HCT116 (cell line): ENCODE measurements around the gene LRRC70. TPM values are rescaled to one million over a fixed set of nuclear protein-coding genes. Genes with fewer than 3 reads are reported as not detected.

Experiments
- ATAC-seq: fragments of 200-7000 bp; cut with Tn5 transposase; 2 replicates; pipeline ENCODE4 v1.9.1; 2020; ENCODE audit warnings: mild to moderate bottlenecking, moderate library complexity
- BruUV-seq: library from RNA; stranded (reverse); fragments of 400-500 nt; replicated peaks from 2 replicates; lab custom pipeline; 2021; lab: Mats Ljungman, UMichigan
- CTCF ChIA-PET: fragments of 300-600 bp; sonication (Branson Sonifier 250); formaldehyde crosslinking; loops from one replicate; lab custom pipeline; 2021; ENCODE audit warnings: antibody characterized with exemption; lab: Charles Lee
- POLR2A ChIA-PET: fragments of 300-600, 350-600 bp; sonication (Branson Sonifier 250); formaldehyde crosslinking; loops from one replicate; lab custom pipeline; 2021; ENCODE audit warnings: antibody characterized with exemption; lab: Charles Lee
- RAD21 ChIA-PET, 2 experiments: fragments of 300-600 bp; sonication (Branson Sonifier 250); formaldehyde crosslinking; loops; one replicate each; lab custom pipeline; 2023; ENCODE audit warnings: low total read pairs in 2 of 2; ENCODE audit not compliant: uncharacterized antibody in 2 of 2, unreplicated experiment in 2 of 2, low non-redundant PET in 1 of 2; lab: Charles Lee
- DNase-seq: peaks from one replicate; pipeline ENCODE4 v3.0.0-alpha.2; 2010; ENCODE audit warnings: low read depth, low spot score
- H2AFZ ChIP-seq: fragments of 200-600 bp; shearing (Covaris generic), sonication (generic); 2 replicates; pipeline ENCODE4 v1.6.1; 2017; ENCODE audit warnings: low read depth, mixed run types, mixed read lengths, antibody characterized with exemption, low read length; ENCODE audit not compliant: poor library complexity, severe bottlenecking
- H3K27ac ChIP-seq: 2 replicates; pipeline ENCODE4 v1.5.1; 2012; ENCODE audit warnings: low read depth, low read length
- H3K27me3 ChIP-seq: fragments of 200-600 bp; sonication (generic); 2 replicates; pipeline ENCODE4 v1.6.1; 2016; ENCODE audit warnings: mixed run types, low read length, mixed read lengths; ENCODE audit not compliant: insufficient read depth
- H3K36me3 ChIP-seq, 2 experiments: fragments of 200-500 bp in 1 of 2; fragments of 200-600 bp in 1 of 2; sonication (Bioruptor generic) in 1 of 2; sonication (generic) in 1 of 2; 2 replicates each; pipeline versions ENCODE4 v1.5.1 to v1.6.1; 2014 to 2016; ENCODE audit warnings: low read length in 2 of 2, inconsistent platforms in 1 of 2, mixed read lengths in 1 of 2, mixed run types in 1 of 2; ENCODE audit not compliant: insufficient read depth in 2 of 2, control insufficient read depth in 1 of 2
- H3K4me1 ChIP-seq, 2 experiments: fragments of 200-600 bp in 1 of 2; sonication (generic) in 1 of 2; 2 replicates each; pipeline versions ENCODE4 v1.5.1 to v1.6.1; 2012 to 2017; ENCODE audit warnings: low read length in 2 of 2, inconsistent platforms in 1 of 2, mild to moderate bottlenecking in 1 of 2, mixed read lengths in 1 of 2, mixed run types in 1 of 2, moderate library complexity in 1 of 2; ENCODE audit not compliant: insufficient read depth in 2 of 2, control insufficient read depth in 1 of 2
- H3K4me2 ChIP-seq: fragments of 200-600 bp; sonication (generic); 2 replicates; pipeline ENCODE4 v1.6.1; 2017; ENCODE audit warnings: mixed run types, low read length, mixed read lengths
- H3K4me3 ChIP-seq, 2 experiments: fragments of 200-600 bp in 1 of 2; sonication (generic) in 1 of 2; replicated peaks in 1 of 2; 2 replicates each; pipeline ENCODE4 v1.5.1; 2011 to 2016; ENCODE audit warnings: low read length in 2 of 2, control low read depth in 1 of 2, low read depth in 1 of 2, mild to moderate bottlenecking in 1 of 2, mixed read lengths in 1 of 2, mixed run types in 1 of 2
- H3K79me2 ChIP-seq: fragments of 200-600 bp; sonication (generic); 2 replicates; pipeline ENCODE4 v1.6.1; 2017; ENCODE audit warnings: mild to moderate bottlenecking, mixed run types, low read length, moderate library complexity, mixed read lengths; ENCODE audit not compliant: insufficient read depth
- H3K9ac ChIP-seq: fragments of 200-600 bp; sonication (generic); 2 replicates; pipeline ENCODE4 v1.6.1; 2016; ENCODE audit warnings: low read length, mixed read lengths
- H3K9me2 ChIP-seq: fragments of 200-600 bp; sonication (generic), shearing (Covaris generic); 2 replicates; pipeline ENCODE4 v1.6.1; 2017; ENCODE audit warnings: mixed run types, mild to moderate bottlenecking, moderate library complexity; ENCODE audit not compliant: insufficient read depth
- H3K9me3 ChIP-seq, 2 experiments: fragments of 200-500 bp in 1 of 2; fragments of 200-600 bp in 1 of 2; sonication (Bioruptor generic) in 1 of 2; sonication (generic) in 1 of 2; 2 replicates each; pipeline ENCODE4 v1.6.1; 2014 to 2017; ENCODE audit warnings: low read length in 2 of 2, mixed read lengths in 2 of 2, inconsistent platforms in 1 of 2, low read depth in 1 of 2, mild to moderate bottlenecking in 1 of 2, mixed run types in 1 of 2, moderate library complexity in 1 of 2; ENCODE audit not compliant: control insufficient read depth in 1 of 2, insufficient read depth in 1 of 2
- H4K20me1 ChIP-seq: fragments of 200-600 bp; sonication (generic), shearing (Covaris generic); 2 replicates; pipeline ENCODE4 v1.6.1; 2017; ENCODE audit warnings: mixed run types, mild to moderate bottlenecking, moderate library complexity; ENCODE audit not compliant: insufficient read depth
- ATF3 ChIP-seq: IDR thresholded peaks from 2 replicates; pipeline ENCODE4 v1.6.1; 2012
- CBX3 ChIP-seq: IDR thresholded peaks from 2 replicates; pipeline ENCODE4 v1.6.1; 2012; ENCODE audit warnings: low read depth
- CEBPB ChIP-seq: IDR thresholded peaks from 2 replicates; pipeline ENCODE4 v1.6.1; 2012; ENCODE audit warnings: low read depth
- EGR1 ChIP-seq: IDR thresholded peaks from 2 replicates; pipeline ENCODE4 v1.6.1; 2012; ENCODE audit warnings: low read depth
- EZH2 ChIP-seq: fragments of 200-600 bp; sonication (generic); IDR thresholded peaks from 2 replicates; pipeline ENCODE4 v1.6.1; 2017; ENCODE audit warnings: antibody characterized with exemption, mixed run types
- FOSL1 ChIP-seq: IDR thresholded peaks from 2 replicates; pipeline ENCODE4 v1.6.1; 2012; ENCODE audit warnings: low read depth
- POLR2A ChIP-seq: IDR thresholded peaks from 2 replicates; pipeline ENCODE4 v1.7.0; 2011; ENCODE audit warnings: borderline replicate concordance; ENCODE audit not compliant: insufficient read depth, insufficient read length; ENCODE audit errors: extremely low read depth
- RAD21 ChIP-seq: IDR thresholded peaks from 2 replicates; pipeline ENCODE4 v1.6.1; 2012; ENCODE audit warnings: low read depth, mild to moderate bottlenecking
- SIN3A ChIP-seq: IDR thresholded peaks from 2 replicates; pipeline ENCODE4 v1.6.1; 2012; ENCODE audit warnings: low read depth
- SRF ChIP-seq: IDR thresholded peaks from 2 replicates; pipeline ENCODE4 v1.6.1; 2012; ENCODE audit warnings: low read depth
- TCF7L2 ChIP-seq: IDR thresholded peaks from 2 replicates; pipeline ENCODE4 v1.7.0; 2011; ENCODE audit warnings: borderline replicate concordance, inconsistent platforms; ENCODE audit not compliant: insufficient read depth, insufficient read length; ENCODE audit errors: extremely low read depth
- YY1 ChIP-seq: IDR thresholded peaks from 2 replicates; pipeline ENCODE4 v1.6.1; 2011; ENCODE audit warnings: low read length, low read depth, moderate library complexity, mild to moderate bottlenecking; ENCODE audit not compliant: insufficient replicate concordance; ENCODE audit errors: extremely low read depth
- ZNF274 ChIP-seq: fragments of 200-500 bp; sonication (Bioruptor generic); IDR thresholded peaks from 2 replicates; pipeline ENCODE4 v1.6.1; 2014; ENCODE audit warnings: mild to moderate bottlenecking, low read depth, low read length, inconsistent platforms
- intact Hi-C: fragments of 100-400 bp; cut with micrococcal nuclease; formaldehyde crosslinking; loops from 2 replicates; pipeline ENCODE4 v1.10.0; 2022
- total RNA-seq: library from RNA; stranded (reverse); gene quantifications from one replicate; pipeline ENCODE4 v1.2.1, GENCODE V29; 2021; ENCODE audit not compliant: unreplicated experiment
- TF ChIP-seq, protein P1 (sequence below): IDR thresholded peaks from 2 replicates; pipeline ENCODE4 v1.6.1; 2012

The LRRC70 gene
- total RNA-seq, 1 experiment from 2014 or later = 0.37 TPM

GRCh38 chr5:62608529-62609511 is 30.2 kb downstream of the LRRC70 start:
- no peak for ATAC-seq

GRCh38 chr5:62614355-62614754 is 35.7 kb downstream of the LRRC70 start:
- CTCF ChIA-PET = no interaction called here
- Histone ChIP-seq H3K9me2 (no peaks in the 10 kb centered on the region), H3K27ac (no peak overlapping the region), H3K4me2 (no peak overlapping the region), H3K4me3 (no peak overlapping the region), H4K20me1 (no peaks in the 10 kb centered on the region; the same call in 1 of the 2 replicates), H3K36me3 (no peaks in the 10 kb centered on the region; a peak in 1 of 4 replicates), H2AFZ (no peak overlapping the region), H3K27me3 (no peaks in the 10 kb centered on the region), H3K79me2 (no peaks in the 10 kb centered on the region), H3K9me3 (no peaks in the 10 kb centered on the region), H3K4me1 (no peaks in the 10 kb centered on the region), H3K9ac (no peak overlapping the region)
- RAD21 ChIA-PET = no interaction called here
- TF ChIP-seq CEBPB (no peak), ATF3 (no peak), YY1 (no peak), RAD21 (no peak), FOSL1 (no peak), TCF7L2 (no peak)
- TF ChIP-seq, protein P1, sequence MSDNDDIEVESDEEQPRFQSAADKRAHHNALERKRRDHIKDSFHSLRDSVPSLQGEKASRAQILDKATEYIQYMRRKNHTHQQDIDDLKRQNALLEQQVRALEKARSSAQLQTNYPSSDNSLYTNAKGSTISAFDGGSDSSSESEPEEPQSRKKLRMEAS = no peak
- intact Hi-C loops = no loop called here
- no TSS peak for BruUV-seq
- POLR2A ChIA-PET = no interaction called here
- ATAC-seq = no peak
- no peak for DNase-seq

More at GRCh38 chr5:62608529-62609511, 30.2 kb downstream of the LRRC70 start:
- Histone ChIP-seq H3K4me1 (no peaks in the 10 kb centered on the region), H3K36me3 (no peaks in the 10 kb centered on the region; a peak in 1 of 4 replicates), H3K27me3 (no peaks in the 10 kb centered on the region), H3K4me2 (no peak overlapping the region), H3K79me2 (no peaks in the 10 kb centered on the region), H4K20me1 (no peaks in the 10 kb centered on the region), H3K9me3 (no peaks in the 10 kb centered on the region), H3K27ac (no peak overlapping the region), H3K9me2 (no peaks in the 10 kb centered on the region), H2AFZ (no peak overlapping the region), H3K9ac (no peak overlapping the region), H3K4me3 (no peak overlapping the region)
- DNase-seq = no peak
- no peak for TF ChIP-seq FOSL1
- TF ChIP-seq SIN3A = no peak
- no peak for TF ChIP-seq ZNF274
- TF ChIP-seq ATF3 = no peak
- TF ChIP-seq POLR2A = no peak
- TF ChIP-seq SRF = no peak
- no peak for TF ChIP-seq CBX3
- TF ChIP-seq EZH2 = no peak
- TF ChIP-seq TCF7L2 = no peak
- TF ChIP-seq EGR1 = no peak
- RAD21 ChIA-PET = no interaction called here
- intact Hi-C loops = no loop called here
- CTCF ChIA-PET = no interaction called here
- POLR2A ChIA-PET = no interaction called here
- BruUV-seq = no TSS peak
